Measurements from ENCODE around the gene TBK1. TPM values are rescaled to one million over a fixed set of nuclear protein-coding genes. Genes with fewer than 3 reads are reported as not detected.

The TBK1 gene
- total and polyA plus RNA-seq, 2 of the 13 experiments (the other 11 are each of a cell fraction or from before 2014, with no cell fraction given) = 10.3 to 25.2 TPM

GRCh38 chr12:64461634-64462414, 9.9 kb downstream of the TBK1 start (continued):
- TF ChIP-seq PAXIP1 (CRISPR knock-in tag; conservative IDR thresholded peaks at IDR 0.05) (peak; percentile 48; the same call in 1 of the 2 replicates), ZNF674 (CRISPR knock-in tag; IDR thresholded peaks at IDR 0.05; ENCODE audit: low read depth) (no peak), MXD1 (CRISPR knock-in tag; IDR thresholded peaks at IDR 0.05) (no peak), SNAPC4 (CRISPR knock-in tag; IDR thresholded peaks at IDR 0.05) (no peak), NFYB (CRISPR knock-in tag; IDR thresholded peaks at IDR 0.05) (no peak), XBP1 (CRISPR knock-in tag; IDR thresholded peaks at IDR 0.05) (no peak), CBX2 (IDR thresholded peaks at IDR 0.05; ENCODE audit: low read depth, low read length) (no peak), CBX2 (CRISPR knock-in tag; IDR thresholded peaks at IDR 0.05; ENCODE audit: low read depth) (no peak), ZMAT3 (CRISPR knock-in tag; conservative IDR thresholded peaks at IDR 0.05) (no peak), ZNF331 (CRISPR knock-in tag; IDR thresholded peaks at IDR 0.05) (no peak), HNF4A (CRISPR knock-in tag; IDR thresholded peaks at IDR 0.05) (peak; percentile 52), REPIN1 (CRISPR knock-in tag; IDR thresholded peaks at IDR 0.05; ENCODE audit: borderline replicate concordance, low read depth) (no peak), ZSCAN22 (CRISPR knock-in tag; IDR thresholded peaks at IDR 0.05) (no peak), ZNF792 (CRISPR knock-in tag; IDR thresholded peaks at IDR 0.05) (peak; percentile 75; the same call in 1 of the 2 replicates), SOX13 (IDR thresholded peaks at IDR 0.05) (no peak), SOX13 (CRISPR knock-in tag; conservative IDR thresholded peaks at IDR 0.05 in 1 of 2, IDR thresholded peaks at IDR 0.05 in 1 of 2) (0 out of 4 replicates have a peak, but pooled peaks of 1 of the 2 experiments have one; percentile 8), TFAP4 (IDR thresholded peaks at IDR 0.05; ENCODE audit: borderline replicate concordance, low read depth) (no peak)
